ENCODE data around the gene CDK8. TPM values are rescaled to one million over a fixed set of nuclear protein-coding genes. Genes with fewer than 3 reads are reported as not detected.

CDK8 gene
- total and polyA plus RNA-seq, 7 donors, result 6.2 to 14.5 (median 8.6) TPM

DNA sequence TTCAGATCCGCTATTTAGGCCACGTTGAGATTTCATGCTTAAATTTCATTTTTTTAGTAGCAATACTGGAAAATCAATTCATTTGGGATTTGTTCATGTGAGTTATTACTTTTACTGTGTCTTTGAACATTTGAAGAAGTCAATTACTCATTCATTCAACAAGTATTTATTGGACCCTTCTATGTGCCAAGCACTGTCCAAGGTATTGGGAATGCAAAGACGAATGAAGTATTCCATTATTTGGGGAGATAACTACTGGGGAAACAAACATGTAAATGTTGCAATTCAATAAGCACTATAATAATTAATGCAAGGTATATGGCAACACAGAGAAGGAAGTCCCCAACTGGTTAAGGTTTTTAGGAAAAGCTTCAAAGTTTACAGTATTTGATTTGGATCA lies 5.7 kb downstream of the CDK8 start:
- H3K4me1 ChIP-seq, result peaks cover 22% of the 10 kb centered on the region
- no peaks in the 10 kb centered on the region for H3K9me3 ChIP-seq
- intact Hi-C loops (cut with DNase I), result loop anchor here (5.0 to 10.0 kb wide), 2 partner anchors 63 to 65 kb away; no protein-coding TSS in a partner anchor
- TF ChIP-seq, protein P1, sequence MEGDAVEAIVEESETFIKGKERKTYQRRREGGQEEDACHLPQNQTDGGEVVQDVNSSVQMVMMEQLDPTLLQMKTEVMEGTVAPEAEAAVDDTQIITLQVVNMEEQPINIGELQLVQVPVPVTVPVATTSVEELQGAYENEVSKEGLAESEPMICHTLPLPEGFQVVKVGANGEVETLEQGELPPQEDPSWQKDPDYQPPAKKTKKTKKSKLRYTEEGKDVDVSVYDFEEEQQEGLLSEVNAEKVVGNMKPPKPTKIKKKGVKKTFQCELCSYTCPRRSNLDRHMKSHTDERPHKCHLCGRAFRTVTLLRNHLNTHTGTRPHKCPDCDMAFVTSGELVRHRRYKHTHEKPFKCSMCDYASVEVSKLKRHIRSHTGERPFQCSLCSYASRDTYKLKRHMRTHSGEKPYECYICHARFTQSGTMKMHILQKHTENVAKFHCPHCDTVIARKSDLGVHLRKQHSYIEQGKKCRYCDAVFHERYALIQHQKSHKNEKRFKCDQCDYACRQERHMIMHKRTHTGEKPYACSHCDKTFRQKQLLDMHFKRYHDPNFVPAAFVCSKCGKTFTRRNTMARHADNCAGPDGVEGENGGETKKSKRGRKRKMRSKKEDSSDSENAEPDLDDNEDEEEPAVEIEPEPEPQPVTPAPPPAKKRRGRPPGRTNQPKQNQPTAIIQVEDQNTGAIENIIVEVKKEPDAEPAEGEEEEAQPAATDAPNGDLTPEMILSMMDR (IDR thresholded peaks at IDR 0.05), result no peak
- DNase-seq (no peak), ATAC-seq (no peak)
- no peaks in the 10 kb centered on the region for H3K27me3 ChIP-seq (ENCODE audit: insufficient read depth in 3 of 3, low read length in 2 of 3)
- no peak overlapping the region for H3K27ac ChIP-seq
- WGBS, 3 donors, result 56 to 74% (median 61%) methylated on average over 3 of the region's 3 CpGs
- H3K4me3 ChIP-seq, result no peak overlapping the region
- no peaks in the 10 kb centered on the region for H3K36me3 ChIP-seq (ENCODE audit: insufficient read depth in 1 of 2, low read depth in 1 of 2)

DNA sequence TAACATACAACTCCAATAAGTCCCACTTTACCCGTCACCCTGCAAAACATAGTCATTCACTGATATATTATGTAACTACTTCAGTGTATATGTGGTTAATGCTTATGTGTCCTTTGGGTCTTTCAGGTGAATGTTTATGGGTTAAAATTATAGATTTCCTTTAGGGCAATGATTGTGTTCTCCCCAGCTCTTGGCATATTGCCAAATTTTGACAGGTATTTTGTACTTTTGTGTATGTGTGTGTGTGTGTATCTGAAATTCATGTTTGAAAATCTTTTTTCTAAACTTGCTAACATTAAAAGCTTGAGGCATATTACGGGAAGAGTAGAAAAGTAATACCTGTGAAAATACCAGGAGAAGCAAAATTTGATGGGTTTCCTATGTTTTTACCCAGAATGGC lies 8.2 kb downstream of the CDK8 start:
- intact Hi-C loops (cut with DNase I), result loop anchor here in 1 of 2 donors (10.0 kb wide), 1 partner anchor 63 kb away; no protein-coding TSS in a partner anchor
- H3K36me3 ChIP-seq (ENCODE audit: insufficient read depth in 1 of 2, low read depth in 1 of 2), result no peaks in the 10 kb centered on the region
- no peaks in the 10 kb centered on the region for H3K27me3 ChIP-seq (ENCODE audit: insufficient read depth in 3 of 3, low read length in 2 of 3)
- no peak overlapping the region for H3K27ac ChIP-seq
- H3K9me3 ChIP-seq, result no peaks in the 10 kb centered on the region
- WGBS, 3 donors, result 94 to 95% (median 95%) methylated on average over 2 of the region's 2 CpGs
- TF ChIP-seq, protein P1 (IDR thresholded peaks at IDR 0.05), result no peak
- DNase-seq (no peak), ATAC-seq (no peak)
- H3K4me1 ChIP-seq, result peaks cover 27% of the 10 kb centered on the region
- no peak overlapping the region for H3K4me3 ChIP-seq

DNA sequence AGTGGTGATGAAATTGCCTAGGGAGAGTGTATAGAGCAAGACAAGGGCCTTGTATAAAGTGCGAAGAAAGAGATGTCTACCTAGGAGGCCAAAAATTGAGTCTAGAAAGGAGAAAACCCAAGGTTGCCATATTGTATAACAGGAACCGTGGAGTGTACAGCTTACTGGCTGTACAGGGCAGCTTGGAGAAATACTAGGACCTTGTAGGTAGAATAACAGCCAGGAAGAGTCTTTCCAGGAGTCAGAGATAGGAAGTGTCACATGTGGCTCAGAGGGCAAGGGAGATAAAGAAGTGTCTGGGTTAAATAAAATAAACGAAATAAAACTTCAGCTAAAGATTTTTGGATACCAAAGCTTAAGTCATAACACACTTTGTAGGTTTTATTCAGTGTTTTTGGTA lies 12.4 kb downstream of the CDK8 start:
- peaks cover 48% of the 10 kb centered on the region for H3K4me1 ChIP-seq
- 49 to 68% (median 58%) methylated on average over 3 of the region's 3 CpGs for WGBS, 3 donors
- intact Hi-C loops (cut with DNase I), result loop anchor here in 1 of 2 donors (10.0 kb wide), 1 partner anchor 58 kb away; no protein-coding TSS in a partner anchor
- H3K4me3 ChIP-seq, result no peak overlapping the region
- no peaks in the 10 kb centered on the region for H3K27me3 ChIP-seq (ENCODE audit: insufficient read depth in 3 of 3, low read length in 2 of 3)
- H3K36me3 ChIP-seq (ENCODE audit: insufficient read depth in 1 of 2, low read depth in 1 of 2), result no peaks in the 10 kb centered on the region
- peak in 1 of 4 donors; percentile 10 for ATAC-seq
- TF ChIP-seq, protein P1 (IDR thresholded peaks at IDR 0.05), result no peak
- no peak for DNase-seq
- H3K9me3 ChIP-seq, result no peaks in the 10 kb centered on the region
- H3K27ac ChIP-seq, result no peak overlapping the region

DNA sequence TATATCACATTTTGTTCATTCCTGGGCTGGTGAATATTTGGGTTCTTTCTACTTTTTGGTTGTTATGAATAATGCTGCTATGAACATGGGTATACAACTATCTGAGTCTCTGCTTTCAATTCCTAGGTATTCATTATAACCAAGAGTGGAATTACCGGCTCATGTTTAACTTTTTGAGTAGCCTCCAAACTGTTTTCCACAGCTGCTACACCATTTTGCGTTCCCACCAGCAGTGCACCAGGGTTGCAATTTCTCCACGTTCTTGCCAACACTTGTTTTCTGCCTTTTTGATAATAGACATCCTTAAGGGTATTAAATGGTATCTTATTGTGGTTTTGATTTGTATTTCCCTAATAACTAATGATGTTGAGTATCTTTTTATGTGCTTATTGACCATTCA lies 16.8 kb downstream of the CDK8 start:
- DNase-seq (no peak), ATAC-seq (no peak)
- H3K36me3 ChIP-seq (ENCODE audit: insufficient read depth in 1 of 2, low read depth in 1 of 2), result no peaks in the 10 kb centered on the region
- TF ChIP-seq, protein P1 (IDR thresholded peaks at IDR 0.05), result no peak
- H3K4me1 ChIP-seq, result peaks cover 45% of the 10 kb centered on the region
- no peaks in the 10 kb centered on the region for H3K27me3 ChIP-seq (ENCODE audit: insufficient read depth in 3 of 3, low read length in 2 of 3)
- WGBS, 3 donors, result 25 to 41% (median 26%) methylated on average over 3 of the region's 3 CpGs
- no peak overlapping the region for H3K27ac ChIP-seq
- intact Hi-C loops (cut with DNase I), result no loop called here
- no peaks in the 10 kb centered on the region for H3K9me3 ChIP-seq
- H3K4me3 ChIP-seq, result no peak overlapping the region

DNA sequence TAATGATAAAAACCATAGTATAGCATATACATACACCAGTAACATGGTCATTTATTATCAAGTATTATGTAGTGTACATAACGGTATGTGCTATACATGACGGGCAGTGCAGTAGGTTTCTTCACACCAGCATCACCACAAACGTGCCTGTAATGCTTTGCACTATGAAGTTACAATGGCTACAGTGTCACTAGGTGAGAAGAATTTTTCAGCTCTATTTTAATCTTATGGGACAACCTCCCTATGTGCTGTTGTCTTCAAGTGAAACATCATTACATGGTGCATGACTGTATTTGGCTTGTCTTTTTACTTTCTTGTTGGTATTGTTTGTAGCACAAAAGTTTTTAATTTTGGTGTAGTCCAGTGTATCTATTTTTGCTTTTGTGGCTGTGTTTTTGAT lies 18.7 kb downstream of the CDK8 start:
- Histone ChIP-seq H3K27ac (no peak overlapping the region), H3K4me3 (no peak overlapping the region), H3K4me1 (peaks cover 51% of the 10 kb centered on the region), H3K9me3 (no peaks in the 10 kb centered on the region), H3K27me3 (ENCODE audit: insufficient read depth in 3 of 3, low read length in 2 of 3) (no peaks in the 10 kb centered on the region), H3K36me3 (ENCODE audit: insufficient read depth in 1 of 2, low read depth in 1 of 2) (no peaks in the 10 kb centered on the region)
- ATAC-seq (peak in 2 of 4 donors; percentile 59 to 61), DNase-seq (no peak)
- TF ChIP-seq, protein P1 (IDR thresholded peaks at IDR 0.05), result no peak
- 46 to 61% (median 50%) methylated on average over 3 of the region's 3 CpGs for WGBS, 3 donors
- intact Hi-C loops (cut with DNase I), result no loop called here
